ENCODE results near the gene OR2AG2.
"Not testable (repeated sequence)": the region's sequence is repeated elsewhere in the genome, so short reads cannot be mapped to it uniquely, and the experiment has no call there.

OR2AG2 gene, protein sequence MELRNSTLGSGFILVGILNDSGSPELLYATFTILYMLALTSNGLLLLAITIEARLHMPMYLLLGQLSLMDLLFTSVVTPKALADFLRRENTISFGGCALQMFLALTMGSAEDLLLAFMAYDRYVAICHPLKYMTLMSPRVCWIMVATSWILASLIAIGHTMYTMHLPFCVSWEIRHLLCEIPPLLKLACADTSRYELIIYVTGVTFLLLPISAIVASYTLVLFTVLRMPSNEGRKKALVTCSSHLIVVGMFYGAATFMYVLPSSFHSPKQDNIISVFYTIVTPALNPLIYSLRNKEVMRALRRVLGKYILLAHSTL

DNA sequence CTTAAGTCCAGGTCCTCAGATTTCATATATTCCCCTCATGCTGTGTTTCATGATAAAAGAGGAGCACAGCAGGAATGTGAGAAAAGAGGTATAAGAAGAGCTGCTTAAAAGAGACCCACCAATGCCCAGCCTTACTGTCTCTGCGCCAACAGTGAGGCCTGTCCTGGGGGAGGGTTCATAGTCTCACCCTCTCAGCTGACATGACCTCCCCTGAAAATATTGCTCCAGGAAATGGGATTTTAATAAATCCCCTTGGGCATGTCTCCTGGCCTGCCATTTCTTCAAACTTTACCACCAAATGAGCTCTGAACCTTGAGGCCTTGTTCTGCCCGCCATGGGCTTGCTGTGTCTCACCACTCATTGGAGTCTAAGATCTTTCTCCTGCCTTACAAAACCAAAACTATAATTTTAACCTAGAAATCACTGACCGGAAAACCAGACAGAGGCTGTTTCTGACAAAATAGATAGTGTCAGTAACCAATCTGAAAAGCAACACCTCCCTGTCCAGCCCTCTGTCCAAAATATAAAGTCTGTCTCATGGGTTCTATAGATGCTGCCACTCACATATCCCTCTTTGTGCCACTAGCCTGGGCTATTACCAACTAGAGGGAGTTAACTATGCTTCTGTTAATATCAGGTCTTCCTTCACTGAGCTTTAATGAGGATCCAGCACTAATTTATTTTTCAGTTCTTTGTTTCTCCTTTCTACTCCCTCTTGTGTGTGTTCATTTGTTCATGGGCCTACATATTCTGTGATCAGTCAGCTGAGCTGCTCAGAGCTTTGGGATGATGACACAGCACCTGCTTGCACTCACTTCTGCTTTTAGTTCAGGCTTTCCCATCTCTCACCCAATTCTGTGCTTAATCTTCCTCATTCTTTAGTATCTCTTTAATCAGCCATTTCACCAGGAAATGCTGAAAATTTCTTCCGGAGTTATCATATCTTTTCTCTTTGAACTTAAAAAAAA lies at the start of gene OR2AG2:
OR2AG2 (minus strand) TSS at position 51 of the 968 bp plus-strand sequence. CDS start 3,019 bp downstream, outside the sequence.
- no peak for DNase-seq (ENCODE audit: low spot score)

DNA sequence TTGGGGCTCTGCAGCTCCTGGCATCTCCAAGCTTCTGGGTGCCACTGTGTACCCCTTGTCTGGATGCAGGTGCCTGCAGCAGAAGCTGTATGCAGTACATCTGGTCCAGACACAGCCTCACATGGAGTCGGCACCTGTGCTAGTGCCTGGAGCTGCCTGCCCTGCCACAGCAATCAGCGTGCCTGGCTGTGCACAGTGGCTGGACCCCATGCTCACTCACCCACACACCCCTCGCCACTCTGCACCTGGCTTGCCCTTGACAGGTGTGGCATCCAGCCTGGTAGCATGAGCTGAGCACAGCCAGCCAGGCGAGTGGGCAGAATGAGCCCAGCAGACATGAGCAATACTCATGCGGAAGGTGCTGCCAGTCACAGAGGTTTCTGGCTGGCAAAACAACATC lies 47.2 kb upstream of the OR2AG2 start:
- DNase-seq (ENCODE audit: low spot score) = no peak

DNA sequence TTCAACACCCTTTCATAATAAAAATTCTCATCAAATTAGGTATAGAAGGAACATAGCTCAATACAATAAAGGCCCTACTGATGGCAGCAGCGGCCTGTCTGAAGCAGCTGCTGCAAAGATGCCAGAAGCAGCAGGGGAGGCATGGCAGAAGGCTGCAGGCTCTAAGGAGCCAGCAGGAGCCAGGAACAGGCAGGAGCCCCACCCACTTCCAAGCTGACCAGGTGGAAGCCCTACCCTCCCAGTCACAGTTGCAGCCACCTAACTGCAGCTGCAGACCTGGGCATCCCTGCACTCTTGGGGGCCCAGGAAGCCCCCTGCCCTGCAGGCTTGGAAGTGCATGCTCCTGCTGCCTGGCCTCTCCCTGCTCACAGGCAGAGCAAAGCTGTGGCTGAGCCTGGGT lies 45.9 kb upstream of the OR2AG2 start:
- DNase-seq (ENCODE audit: low spot score) = no peak

DNA sequence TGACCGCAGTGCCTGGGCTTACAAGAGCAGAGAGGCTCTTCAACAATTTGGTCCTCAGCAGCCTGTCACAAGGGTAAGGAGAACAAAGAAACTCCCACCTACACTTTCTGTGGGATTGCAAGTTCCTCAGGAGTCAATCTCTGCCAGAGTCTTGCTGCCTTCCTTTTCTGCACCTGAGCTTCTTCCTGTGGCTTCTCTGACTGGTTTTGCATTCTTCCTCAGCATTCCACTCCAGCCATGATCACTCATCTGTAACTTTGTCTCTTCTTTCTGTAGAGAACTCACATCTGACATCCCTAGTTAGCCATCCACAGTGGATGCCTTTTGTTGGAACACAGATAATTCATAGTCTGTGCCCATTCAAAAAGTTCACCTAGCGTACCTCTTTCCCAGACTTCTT lies 41.9 kb upstream of the OR2AG2 start:
- DNase-seq (ENCODE audit: low spot score) = no peak

DNA sequence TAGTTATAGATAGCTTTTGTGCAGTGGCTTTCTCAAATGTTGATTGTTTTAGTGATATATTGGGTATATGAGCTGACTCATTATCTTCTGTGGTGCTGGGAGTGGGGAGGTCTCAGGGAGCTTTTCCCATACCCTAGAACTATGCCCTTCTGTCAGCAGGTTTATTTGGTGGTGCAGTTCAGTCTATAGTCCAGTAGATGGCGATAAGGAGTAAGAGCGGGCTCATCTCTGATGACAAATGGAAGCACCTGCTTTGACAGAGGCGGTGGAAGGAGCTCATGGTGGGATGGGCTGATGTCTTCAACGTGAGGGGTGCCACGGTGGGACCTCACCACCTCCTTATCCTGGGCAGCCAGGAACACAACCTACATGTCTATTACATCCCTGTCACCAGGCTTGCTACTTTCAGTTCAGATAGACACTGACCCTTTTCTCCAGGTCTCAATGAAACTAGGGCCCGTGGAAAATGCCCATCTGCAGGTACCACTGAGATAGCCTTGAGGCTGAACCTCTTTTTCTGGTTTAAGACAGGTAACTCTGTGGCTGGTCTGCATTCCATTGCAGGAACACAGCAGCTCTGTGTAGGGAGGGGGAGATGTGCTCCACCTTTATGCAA lies 40.7 kb upstream of the OR2AG2 start:
- DNase-seq (ENCODE audit: low spot score) = peak; percentile 40

DNA sequence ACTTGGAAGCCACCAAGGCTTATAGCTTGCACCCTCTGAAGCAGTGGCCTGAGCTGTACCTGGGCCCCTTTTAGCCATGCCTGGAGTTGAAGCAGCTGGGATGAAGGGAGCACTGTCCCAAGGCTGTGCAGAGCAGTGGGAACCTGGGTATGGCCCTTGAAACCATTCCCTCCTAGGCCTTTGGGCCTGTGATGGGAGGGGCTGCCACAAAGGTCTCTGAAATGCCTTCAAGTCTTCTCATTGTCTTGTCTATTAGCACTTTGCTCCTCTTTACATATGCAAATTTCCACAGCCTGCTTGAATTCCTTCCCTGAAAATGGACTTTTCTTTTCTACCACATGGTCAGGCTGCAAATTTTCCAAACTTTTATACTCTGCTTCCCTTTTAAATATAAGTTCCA lies 29.3 kb upstream of the OR2AG2 start:
- not testable (repeated sequence) for DNase-seq (ENCODE audit: low spot score)

DNA sequence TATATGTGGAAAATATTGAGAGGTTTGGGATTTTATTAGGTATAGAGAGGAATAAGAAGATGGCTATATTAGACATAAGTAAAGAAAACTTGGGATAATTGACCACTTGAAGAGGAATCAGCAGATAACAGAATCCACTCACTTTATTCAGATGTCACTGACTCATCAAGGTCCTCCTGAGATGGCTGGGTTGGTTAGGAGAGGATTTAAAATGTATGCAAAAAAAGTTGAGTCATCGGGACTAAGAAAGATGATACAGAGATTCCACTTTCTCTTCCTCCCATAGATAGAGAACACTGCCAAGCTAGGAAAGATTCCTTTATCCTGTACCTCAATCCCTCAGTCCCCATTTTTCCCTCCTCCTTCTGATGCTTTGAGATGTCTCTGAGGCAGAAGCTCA lies 27.6 kb upstream of the OR2AG2 start, which contains the start of gene OR6A2:
OR6A2 (minus strand) TSS at position 288 of the 400 bp plus-strand sequence. CDS start 3,981 bp downstream, outside the sequence.
- DNase-seq (ENCODE audit: low spot score) = no peak

DNA sequence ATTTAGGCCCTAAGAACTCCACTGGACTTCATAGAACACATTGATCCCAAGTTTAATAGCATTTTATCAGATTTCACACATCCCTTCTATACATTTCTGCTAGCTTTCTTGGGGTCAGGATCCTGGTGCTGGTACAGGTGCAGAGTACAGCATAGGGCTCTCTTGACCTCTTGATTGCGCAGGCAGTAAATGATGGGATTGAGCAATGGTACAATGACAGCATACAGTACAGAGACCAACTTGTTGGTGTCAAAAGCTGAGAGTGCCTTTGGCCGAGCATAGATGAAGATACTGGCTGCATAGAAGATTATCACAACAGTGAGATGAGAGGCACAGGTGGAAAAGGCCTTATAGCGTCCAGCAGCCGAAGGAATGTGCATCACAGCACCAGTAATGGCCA lies 22.9 kb upstream of the OR2AG2 start:
- no peak for DNase-seq (ENCODE audit: low spot score)

DNA sequence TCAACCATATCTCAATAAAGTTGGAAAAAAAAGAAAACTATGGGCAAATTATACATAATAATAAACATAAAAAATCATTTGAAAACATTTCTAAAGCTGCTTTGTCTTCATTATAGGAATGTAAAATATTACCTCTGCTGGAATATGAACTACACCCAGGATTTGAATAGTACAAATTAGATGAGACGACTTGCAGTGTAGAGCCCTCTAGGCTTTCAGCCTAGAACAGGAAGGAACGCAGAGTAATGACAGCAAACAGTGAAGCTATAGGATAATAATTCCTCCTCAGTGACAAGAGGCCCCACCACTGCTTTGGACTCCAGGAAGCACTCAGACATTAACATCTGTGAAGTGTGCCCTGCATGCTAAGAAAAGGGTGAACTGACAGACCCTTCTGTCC lies 18.8 kb upstream of the OR2AG2 start:
- no peak for DNase-seq (ENCODE audit: low spot score)

DNA sequence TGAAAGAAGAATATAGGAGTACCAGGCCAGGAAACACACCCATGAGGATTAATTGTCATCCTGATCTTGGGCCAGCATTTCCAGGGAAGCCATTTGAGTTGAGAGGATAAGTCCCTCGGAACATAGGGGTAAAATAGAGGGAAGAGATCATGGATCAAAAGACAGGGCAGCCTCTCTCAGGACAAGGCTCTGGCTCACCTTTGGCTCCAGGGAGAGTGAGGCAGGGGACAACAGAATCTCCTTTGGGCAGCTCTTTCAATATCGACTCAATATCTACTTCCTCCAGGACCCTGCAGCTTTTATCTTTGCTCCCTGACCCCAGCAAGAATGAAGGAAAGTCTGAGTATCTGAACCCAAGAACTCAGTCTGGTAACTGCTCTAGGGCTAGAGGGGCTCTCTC lies 10.9 kb upstream of the OR2AG2 start, which contains the start of gene OR2AG1:
OR2AG1 (plus strand) TSS at position 301 of the 400 bp plus-strand sequence. CDS start 2,018 bp downstream, outside the sequence.
- DNase-seq (ENCODE audit: low spot score) = no peak

DNA sequence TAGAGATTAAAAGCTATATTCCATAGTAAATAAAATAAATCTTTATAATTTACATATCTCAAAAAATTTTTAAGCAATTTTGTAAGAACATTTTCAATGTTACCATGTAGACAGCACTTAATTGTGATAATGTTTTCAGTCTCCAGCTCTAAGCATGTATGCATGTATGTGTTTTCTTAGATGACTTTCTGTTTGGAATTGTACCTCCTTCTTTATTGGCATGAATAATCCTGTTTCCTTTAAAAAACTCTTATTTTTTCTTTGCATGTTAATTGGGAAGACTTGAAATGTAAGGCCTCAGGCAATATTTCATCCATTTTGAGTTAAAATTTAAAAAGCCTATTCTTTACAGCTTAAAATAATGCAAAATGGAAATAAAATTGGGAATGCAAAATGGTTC lies 9.1 kb upstream of the OR2AG2 start:
- no peak for DNase-seq (ENCODE audit: low spot score)

DNA sequence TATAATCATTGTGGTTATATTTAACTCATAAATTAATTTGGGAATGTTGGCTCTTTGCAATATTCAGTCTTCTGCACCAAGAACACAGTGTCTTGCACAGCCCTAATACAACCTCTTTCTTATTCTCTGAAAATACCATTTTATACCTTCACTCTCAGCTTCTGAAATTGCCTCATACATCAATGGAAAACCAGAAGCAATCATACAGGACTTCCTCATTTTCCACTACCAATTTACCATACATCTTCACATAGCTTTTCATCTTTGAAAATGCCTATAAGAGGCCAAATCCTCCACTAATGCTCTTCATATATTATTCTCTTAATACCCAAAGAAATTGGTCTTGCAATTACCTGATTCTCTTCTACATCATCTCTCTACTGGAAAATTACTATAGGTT lies 6.7 kb upstream of the OR2AG2 start:
- no peak for DNase-seq (ENCODE audit: low spot score)

DNA sequence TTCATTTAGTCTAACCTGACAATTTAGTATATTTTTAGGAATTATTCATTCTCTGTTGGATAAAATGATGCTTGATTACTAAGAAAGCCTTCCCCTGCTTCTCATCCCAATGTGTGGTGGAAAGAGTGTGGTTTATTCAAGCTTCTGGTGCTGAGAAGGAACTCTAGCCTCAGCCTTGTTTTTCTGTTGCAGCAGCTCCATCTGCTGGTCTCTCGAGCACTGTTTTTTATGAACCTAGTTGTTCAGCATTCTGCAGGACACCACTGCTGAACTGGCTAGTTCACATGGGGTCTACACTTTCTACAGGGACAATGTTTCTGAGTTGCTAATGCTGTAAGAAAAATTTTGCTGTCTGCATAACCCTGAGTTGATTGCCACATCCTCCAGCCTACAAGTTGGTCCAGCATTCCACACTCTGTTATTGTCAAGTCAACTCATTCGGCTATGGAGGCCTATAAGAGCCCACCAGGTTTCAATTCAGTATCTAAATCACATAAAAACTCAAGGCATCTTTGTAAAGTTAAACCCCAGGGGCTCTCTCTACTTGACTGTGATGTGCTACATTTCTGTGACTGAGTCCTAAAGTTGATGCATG lies 14.3 kb downstream of the OR2AG2 start:
- peak; percentile 59 for DNase-seq (ENCODE audit: low spot score)

DNA sequence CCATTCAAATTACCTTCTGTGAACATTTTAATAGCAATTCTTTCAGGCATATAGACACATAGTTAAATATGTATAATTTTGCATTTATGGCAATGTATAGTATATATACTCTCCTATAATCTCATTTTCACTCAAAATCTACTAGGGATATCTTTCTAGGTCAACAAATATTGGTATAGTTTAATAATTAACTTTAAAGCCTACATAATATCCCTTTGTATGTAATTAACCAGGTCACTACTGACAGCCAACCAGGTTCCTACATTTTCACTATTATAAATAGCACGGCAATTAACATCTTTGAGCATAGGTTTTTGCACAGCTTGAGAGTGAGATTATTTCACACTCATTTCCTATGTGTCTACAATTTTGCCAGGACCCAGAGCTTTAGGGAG lies 15.8 kb downstream of the OR2AG2 start:
- no peak for DNase-seq (ENCODE audit: low spot score)

DNA sequence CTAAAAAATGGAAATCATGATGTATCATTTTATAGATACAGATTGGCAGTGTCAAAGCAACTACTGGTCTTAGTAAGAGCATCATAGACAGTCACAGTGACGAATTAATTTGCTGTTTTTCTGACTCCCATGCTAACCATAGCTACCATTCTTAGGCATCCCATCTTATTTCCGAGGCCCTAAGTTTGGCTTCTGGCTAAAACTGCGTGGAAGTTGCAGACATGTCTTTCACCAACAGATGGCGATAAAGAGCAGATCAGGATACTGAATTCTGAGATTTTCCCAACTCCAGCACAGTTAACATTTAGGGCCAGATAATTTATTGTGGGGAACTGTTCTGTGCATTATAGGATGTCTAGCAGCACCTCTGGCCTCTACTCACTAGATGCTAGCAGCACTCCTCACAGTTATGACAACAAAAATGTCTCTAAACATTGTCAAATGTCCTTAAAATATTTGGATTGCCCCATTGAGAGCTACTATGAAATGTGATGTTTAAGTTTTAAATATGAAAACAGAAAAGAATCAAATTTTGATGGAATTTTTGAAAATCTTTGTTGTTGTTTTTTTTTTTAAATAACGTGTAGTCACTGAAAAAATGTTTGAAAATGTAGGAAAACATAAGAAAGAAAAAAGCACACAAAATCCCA lies 16.3 kb downstream of the OR2AG2 start:
- DNase-seq (ENCODE audit: low spot score) = peak; percentile 60

DNA sequence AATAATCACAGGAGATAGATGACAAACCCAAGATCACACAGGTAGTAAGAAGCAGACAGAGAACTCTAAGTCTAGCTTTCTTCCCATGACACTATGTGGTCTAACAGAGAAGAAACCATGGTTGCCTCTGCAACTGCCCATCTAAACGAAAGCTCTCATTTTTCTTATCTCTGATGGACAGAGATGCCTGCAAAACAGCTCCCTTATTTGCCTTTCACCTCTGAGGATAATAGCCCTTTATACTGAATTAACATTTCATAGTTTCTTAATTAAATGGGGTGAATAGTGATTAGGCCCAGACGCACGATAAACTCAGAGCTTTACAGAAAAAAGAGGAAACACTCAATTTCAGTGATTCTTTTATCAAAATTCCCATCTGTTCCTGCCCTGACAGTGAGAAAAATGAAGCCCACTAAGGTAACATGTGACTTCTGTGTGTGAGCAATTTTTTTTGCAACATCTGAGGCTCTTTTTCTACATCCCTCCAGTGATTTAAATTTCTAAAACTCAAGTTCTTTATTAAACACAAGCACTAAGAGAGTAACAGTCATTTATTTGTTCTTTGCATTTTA lies 24.6 kb downstream of the OR2AG2 start:
- no peak for DNase-seq (ENCODE audit: low spot score)

DNA sequence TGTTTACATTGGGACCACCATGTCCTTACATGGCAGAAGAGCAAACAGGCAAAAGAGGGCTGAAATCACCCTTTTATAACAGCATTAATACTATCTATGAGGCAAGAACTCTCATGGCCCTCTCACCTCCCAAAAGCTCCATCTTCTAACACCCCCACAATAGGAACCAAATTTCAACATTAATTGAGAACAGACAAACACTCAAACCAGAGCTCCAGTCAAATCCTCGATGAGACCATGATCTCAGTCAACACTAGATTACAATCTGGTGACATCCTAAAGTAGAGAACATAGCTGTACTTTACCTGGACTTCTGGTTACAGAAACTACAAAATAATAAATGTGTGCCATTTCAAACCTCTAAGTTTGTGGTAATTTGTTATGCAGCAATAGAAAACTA lies 25.1 kb downstream of the OR2AG2 start:
- no peak for DNase-seq (ENCODE audit: low spot score)

DNA sequence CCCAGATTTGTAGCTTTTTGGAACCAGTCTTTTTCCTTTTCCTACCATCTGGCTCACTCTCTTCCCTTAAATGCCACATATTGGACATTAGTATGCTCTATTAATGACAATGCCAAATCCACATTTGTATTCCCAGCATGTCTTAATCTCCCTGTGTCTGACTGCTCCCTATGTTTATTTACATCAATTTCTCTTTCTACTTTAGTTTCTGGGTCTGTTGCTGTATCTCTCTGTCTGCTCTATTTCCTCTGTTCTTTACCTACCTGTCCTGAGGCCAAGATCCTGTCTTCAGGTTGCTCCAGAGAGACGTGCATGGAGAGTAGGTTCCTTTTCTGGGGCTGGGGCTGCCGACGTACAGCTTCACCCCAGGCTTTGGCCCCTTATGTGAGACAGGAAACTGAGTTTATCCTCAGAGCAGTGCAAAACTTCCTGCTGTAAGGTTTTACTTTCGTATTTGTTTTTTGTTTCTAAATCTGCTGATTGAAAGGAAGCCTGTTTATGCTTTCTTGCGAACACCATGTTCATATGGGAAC lies 25.6 kb downstream of the OR2AG2 start:
- DNase-seq (ENCODE audit: low spot score) = no peak

DNA sequence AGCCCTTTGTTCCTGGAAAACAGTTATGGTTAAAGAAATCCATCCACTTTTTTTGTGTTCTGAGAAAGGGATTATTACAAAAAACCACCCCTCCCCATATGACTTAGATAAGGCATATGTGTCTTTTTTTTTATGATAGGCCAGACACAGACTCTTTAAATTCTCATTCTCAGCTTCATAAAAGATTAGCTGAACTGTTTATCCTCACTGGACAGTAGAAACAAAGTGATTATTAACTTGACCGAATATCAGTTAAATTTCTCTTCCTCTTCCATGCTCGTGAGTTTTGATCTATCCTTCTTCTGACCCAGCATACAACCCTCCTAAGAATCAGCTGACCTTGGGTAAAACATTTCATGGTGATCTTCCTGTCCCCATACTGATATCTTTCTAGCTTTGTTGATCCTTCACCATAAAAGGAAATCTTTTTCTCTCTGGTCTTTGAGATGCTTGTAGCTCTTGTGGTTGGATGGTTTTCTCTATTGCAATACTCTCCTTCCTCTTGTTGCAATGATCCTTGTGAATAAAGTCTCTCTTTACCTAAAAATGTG lies 26.2 kb downstream of the OR2AG2 start:
- no peak for DNase-seq (ENCODE audit: low spot score)

DNA sequence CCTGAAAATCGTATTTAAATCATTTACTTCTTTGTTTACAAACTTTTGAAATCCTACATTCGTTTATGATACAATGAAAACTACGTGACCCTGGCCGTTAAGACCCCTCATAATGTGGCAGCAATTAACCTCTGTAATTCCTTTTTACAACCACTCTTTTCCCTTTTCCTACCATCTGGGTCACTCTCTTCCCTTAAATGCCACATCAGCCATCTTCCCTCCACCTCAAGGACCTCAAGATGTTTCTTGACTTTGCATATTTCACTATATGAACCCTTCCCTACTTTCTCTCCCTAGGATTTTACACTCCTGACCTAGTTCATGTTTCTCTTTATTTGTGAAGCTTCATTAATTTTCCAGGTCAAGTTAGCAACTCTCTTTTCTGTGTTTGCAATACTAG lies 26.8 kb downstream of the OR2AG2 start:
- no peak for DNase-seq (ENCODE audit: low spot score)

DNA sequence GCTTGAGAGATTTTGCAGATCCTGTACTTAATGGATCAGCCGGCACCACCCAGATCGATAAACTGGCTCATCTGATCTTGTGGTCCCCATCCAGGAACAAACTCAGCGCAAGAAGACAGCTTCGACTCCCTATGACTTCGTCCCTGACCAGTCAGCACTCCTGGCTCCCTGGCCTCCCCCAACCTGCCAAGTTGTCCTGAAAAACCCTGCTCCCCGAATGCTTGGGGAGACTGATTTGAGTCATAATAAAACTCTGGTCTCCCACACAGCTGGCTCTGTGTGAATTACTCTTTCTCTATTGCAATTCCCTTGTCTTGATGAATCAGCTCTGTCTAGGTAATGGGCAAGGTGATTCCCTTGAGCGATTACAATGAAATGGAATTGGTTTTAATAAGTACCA lies 29.5 kb downstream of the OR2AG2 start:
- DNase-seq (ENCODE audit: low spot score) = no peak

Measured in D341Med (cell line).